T1000 (cell line): Measurements from ENCODE around the gene RC3H2.
"Not testable (repeated sequence)": the region's sequence is repeated elsewhere in the genome, so short reads cannot be mapped to it uniquely, and the experiment has no call there.

ENCODE experiments used
- DNase-seq: peaks from one replicate; lab custom pipeline; 2025; ENCODE audit warnings: mixed read lengths; lab: John Stamatoyannopoulos, UW

Gene RC3H2

DNA sequence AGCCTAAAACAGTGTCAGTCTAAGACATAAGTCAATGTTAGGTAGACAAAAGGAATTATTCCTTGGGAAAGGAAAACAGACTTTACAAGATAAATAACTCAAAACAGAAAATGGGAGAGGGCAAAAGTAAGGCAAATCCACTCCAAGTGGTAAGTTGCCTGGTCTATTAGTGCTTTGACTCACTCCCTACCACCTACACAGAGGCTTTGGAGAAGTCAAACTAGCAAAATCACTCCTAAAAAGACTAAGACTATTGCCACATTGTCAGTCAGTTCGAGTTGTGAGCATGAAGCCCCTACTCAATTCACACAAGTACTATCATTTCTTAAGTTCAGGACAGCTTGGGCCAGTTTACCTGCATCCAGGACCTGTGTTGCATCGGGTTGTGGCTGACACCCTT lies 13.2 kb upstream of the RC3H2 start:
- DNase-seq = no peak

- peak; percentile 25 for DNase-seq
Observed at GRCh38 chr9:122912964-122913673, 8.0 kb upstream of the RC3H2 start, which contains the start of gene ZBTB6. Gene ZBTB6 (minus strand): TSS chr9:122913323. CDS start chr9:122912072, 1,251 bp downstream.

GRCh38 chr9:122912671-122912963 lies 7.5 kb upstream of the RC3H2 start:
- no peak for DNase-seq

DNA sequence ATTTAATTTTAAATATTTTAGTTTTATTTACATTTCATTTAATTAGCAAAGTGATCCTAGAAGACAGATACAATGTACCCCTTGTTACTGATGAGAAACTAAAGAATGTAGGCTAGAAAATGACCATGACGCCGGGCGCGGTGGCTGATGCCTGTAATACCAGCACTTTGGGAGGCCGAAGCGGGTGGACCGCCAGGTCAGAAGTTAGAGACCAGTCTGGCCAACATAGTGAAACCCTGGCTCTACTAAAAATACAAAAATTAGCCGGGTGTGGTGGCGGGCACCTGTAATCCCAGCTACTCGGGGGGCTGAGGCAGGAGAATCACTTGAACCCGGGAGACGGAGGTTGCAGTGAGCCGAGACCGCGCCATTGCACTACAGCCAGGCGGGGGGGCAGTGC lies 963 bp upstream of the RC3H2 start:
- DNase-seq = not testable (repeated sequence)

GRCh38 chr9:122904466-122904822 lies 715 bp downstream of the RC3H2 start:
- peak; percentile 20 for DNase-seq

- DNase-seq = no peak
Observed at GRCh38 chr9:122900791-122901190, 4.4 kb downstream of the RC3H2 start.

DNA sequence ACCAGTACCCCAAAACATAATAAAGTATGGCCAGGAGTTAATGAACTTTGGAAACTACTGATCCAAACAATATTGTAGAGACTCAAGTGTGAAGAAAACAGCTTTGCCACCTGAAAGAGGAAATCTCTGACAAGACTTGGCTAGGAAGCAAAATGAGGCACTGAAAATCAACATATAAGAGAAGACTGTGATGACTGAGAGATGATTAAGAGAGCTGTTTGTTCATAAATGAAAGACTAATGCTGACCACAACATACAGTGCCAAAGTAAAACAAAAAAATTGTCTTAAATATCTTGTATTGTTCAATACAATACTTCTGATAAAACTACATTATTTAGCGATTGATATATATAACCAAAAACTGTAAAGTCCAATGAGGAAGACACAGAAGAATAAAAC lies 7.2 kb downstream of the RC3H2 start:
- DNase-seq = no peak

- DNase-seq = no peak
Observed at GRCh38 chr9:122888480-122888879, 16.7 kb downstream of the RC3H2 start.

GRCh38 chr9:122883125-122883524 lies 22.0 kb downstream of the RC3H2 start:
- no peak for DNase-seq

- no peak for DNase-seq
Observed at GRCh38 chr9:122879443-122879842, 25.7 kb downstream of the RC3H2 start.

GRCh38 chr9:122875523-122875922 lies 29.6 kb downstream of the RC3H2 start:
- DNase-seq = no peak

GRCh38 chr9:122867276-122867675 lies 37.9 kb downstream of the RC3H2 start:
- not testable (repeated sequence) for DNase-seq

- no peak for DNase-seq
Observed at GRCh38 chr9:122866079-122866478, 39.1 kb downstream of the RC3H2 start.

- DNase-seq = no peak
Observed at GRCh38 chr9:122865300-122865699, 39.9 kb downstream of the RC3H2 start.

GRCh38 chr9:122863407-122863806 lies 41.8 kb downstream of the RC3H2 start:
- no peak for DNase-seq

GRCh38 chr9:122860319-122861142 lies 44.6 kb downstream of the RC3H2 start:
- no peak for DNase-seq

DNA sequence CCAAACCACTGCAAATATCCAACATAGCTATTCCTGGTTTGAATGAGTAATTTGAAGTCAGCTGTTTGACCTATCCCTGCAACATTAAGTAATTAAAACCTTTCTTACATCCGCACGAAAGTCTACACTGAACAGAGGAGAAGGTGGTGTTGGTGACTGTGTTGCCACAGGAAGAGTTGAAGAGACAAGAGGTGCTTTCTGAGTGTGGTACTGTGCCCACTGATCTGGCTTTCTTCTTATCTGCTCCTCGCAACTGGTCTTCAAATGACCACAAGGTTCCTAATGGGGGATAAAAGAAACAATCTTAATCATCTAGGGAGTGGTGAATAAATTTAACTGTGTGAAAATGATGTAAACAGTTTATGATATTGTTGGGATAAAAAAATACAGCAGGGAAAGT lies 47.3 kb downstream of the RC3H2 start:
- no peak for DNase-seq

DNA sequence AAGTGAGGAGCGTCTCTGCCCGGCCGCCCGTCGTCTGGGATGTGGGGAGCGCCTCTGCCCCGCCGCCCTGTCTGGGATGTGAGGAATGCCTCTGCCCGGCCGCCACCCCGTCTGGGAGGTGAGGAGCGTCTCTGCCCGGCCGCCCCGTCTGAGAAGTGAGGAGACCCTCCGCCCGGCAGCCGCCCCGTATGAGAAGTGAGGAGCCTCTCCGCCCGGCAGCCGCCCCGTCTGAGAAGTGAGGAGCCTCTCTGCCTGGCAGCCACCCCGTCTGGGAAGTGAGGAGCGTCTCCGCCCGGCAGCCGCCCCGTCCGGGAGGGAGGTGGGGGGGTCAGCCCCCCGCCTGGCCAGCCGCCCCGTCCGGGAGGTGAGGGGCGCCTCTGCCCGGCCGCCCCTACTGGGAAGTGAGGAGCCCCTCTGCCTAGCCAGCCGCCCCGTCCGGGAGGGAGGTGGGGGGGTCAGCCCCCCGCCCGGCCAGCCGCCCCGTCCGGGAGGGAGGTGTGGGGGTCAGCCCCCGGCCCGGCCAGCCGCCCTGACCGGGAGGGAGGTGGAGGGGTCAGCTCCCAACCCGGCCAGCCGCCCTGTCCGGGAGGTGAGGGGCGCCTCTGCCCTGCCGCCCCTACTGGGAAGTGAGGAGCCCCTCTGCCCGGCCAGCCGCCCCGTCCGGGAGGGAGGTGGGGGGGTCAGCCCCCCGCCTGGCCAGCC lies 52.9 kb downstream of the RC3H2 start:
- not testable (repeated sequence) for DNase-seq

DNA sequence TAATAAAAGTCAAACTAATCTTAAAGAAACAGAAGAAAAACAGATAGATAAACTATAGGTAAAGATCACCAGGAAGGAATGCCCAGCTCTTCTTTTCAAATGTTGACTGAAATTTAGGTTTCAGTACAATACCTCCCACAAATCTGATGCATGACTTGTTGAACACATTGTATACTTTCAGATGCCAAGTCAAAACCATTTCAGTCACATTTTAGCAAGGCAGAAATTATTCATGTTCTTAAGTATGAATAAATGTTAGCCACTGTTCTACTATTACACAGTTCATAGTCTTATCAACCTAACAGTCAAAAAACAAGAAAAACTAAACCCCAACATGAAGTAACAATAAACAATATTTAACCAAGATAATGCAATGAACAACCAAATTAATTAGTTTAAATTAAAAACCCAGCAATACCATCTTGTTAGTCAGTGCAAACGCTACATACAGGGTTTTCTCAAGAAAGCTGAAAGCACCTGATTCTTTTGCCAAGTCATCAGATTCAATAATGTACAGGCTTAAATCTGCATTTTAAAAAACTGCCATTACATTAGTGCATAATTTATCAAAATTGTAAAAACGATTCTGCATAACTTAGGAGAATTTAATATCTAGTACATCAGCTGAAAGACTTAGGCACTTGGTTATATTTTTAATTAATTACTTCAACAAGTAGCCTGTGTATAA lies 56.8 kb downstream of the RC3H2 start:
- DNase-seq = no peak

GRCh38 chr9:122846371-122846940 lies 58.7 kb downstream of the RC3H2 start:
- no peak for DNase-seq

DNA sequence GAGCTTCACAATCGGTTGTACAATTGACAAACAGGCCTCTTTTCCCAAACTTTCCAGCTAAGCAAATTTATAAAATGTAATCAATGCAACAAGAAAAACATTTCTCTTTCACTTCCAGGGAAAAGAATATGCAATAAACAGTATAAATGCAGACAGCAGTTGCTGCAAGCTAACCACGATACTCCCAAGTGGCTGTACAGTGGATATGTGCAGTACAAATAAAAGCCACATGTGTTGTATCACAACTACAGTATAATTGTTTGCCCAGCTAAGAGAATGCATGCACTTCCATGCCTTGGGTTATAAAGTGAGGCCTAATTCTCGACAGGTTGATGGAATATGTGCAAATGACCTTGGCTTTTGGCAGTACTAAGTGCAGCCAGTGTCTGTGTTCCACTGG lies 60.0 kb downstream of the RC3H2 start:
- no peak for DNase-seq

- no peak for DNase-seq
Observed at GRCh38 chr9:122844137-122844536, 61.0 kb downstream of the RC3H2 start.
